Nephron (organoid): ENCODE results near the gene ANGPTL3.
"Not testable (repeated sequence)": the region's sequence is repeated elsewhere in the genome, so short reads cannot be mapped to it uniquely, and the experiment has no call there.

Experiments
- H3K27ac Mint-ChIP-seq, 3 experiments: 2 replicates each; pipeline ENCODE4 v1.8.0; 2020; ENCODE audit warnings: mixed read lengths in 3 of 3, mild to moderate bottlenecking in 2 of 3, moderate library complexity in 1 of 3
- H3K27me3 Mint-ChIP-seq: 2 replicates; pipeline ENCODE4 v1.8.0; 2021; ENCODE audit warnings: low read depth, mild to moderate bottlenecking, moderate library complexity, mixed read lengths
- H3K36me3 Mint-ChIP-seq: 2 replicates; pipeline ENCODE4 v1.8.0; 2020; ENCODE audit warnings: low read depth, mixed read lengths
- H3K4me1 Mint-ChIP-seq: 2 replicates; pipeline ENCODE4 v1.8.0; 2020; ENCODE audit warnings: mixed read lengths
- H3K4me3 Mint-ChIP-seq, 3 experiments: 2 replicates each; pipeline ENCODE4 v1.8.0; 2020; ENCODE audit warnings: mild to moderate bottlenecking in 3 of 3, mixed read lengths in 3 of 3, moderate library complexity in 2 of 3
- H3K9me3 Mint-ChIP-seq: 2 replicates; pipeline ENCODE4 v1.8.0; 2020; ENCODE audit warnings: mixed read lengths
- CTCF ChIP-seq, 3 experiments: fragments of 200-600 bp; sonication (generic); IDR thresholded peaks; one replicate each; pipeline ENCODE4 v1.5.0; 2021; ENCODE audit warnings: antibody characterized with exemption in 3 of 3; ENCODE audit not compliant: unreplicated experiment in 3 of 3

ANGPTL3 gene

GRCh38 chr1:62593825-62594394 is 3.4 kb upstream of the ANGPTL3 start:
- no peaks in the 10 kb centered on the region for H3K4me1 Mint-ChIP-seq

GRCh38 chr1:62595647-62596046 is 1.7 kb upstream of the ANGPTL3 start:
- Mint-ChIP-seq H3K27ac (no peak overlapping the region), H3K4me3 (no peak overlapping the region), H3K36me3 (peaks cover 10% of the 10 kb centered on the region), H3K9me3 (no peaks in the 10 kb centered on the region), H3K4me1 (no peaks in the 10 kb centered on the region), H3K27me3 (no peaks in the 10 kb centered on the region)
- no peak for TF ChIP-seq CTCF (IDR thresholded peaks at IDR 0.05; ENCODE audit: unreplicated experiment in 3 of 3)

More at GRCh38 chr1:62593825-62594394, 3.4 kb upstream of the ANGPTL3 start:
- Mint-ChIP-seq H3K36me3 (peaks cover 20% of the 10 kb centered on the region), H3K9me3 (no peaks in the 10 kb centered on the region), H3K4me3 (no peak overlapping the region), H3K27me3 (no peaks in the 10 kb centered on the region), H3K27ac (no peak overlapping the region)
- TF ChIP-seq CTCF (IDR thresholded peaks at IDR 0.05; ENCODE audit: unreplicated experiment in 3 of 3) = no peak

- Mint-ChIP-seq H3K36me3 (peaks cover 5% of the 10 kb centered on the region), H3K27ac (peak overlapping the region in 1 of 3 experiments; percentile 2), H3K4me1 (no peaks in the 10 kb centered on the region), H3K4me3 (no peak overlapping the region), H3K9me3 (no peaks in the 10 kb centered on the region), H3K27me3 (no peaks in the 10 kb centered on the region)
- no peak for TF ChIP-seq CTCF (IDR thresholded peaks at IDR 0.05; ENCODE audit: unreplicated experiment in 3 of 3)
These were observed 1.7 kb downstream of the ANGPTL3 start for GRCh38 chr1:62599044-62599443.

GRCh38 chr1:62601457-62601856 is 4.1 kb downstream of the ANGPTL3 start:
- peaks cover 5% of the 10 kb centered on the region for H3K36me3 Mint-ChIP-seq
- no peaks in the 10 kb centered on the region for H3K27me3 Mint-ChIP-seq
- TF ChIP-seq CTCF (IDR thresholded peaks at IDR 0.05; ENCODE audit: unreplicated experiment in 3 of 3) = no peak
- no peak overlapping the region for H3K27ac Mint-ChIP-seq
- H3K4me1 Mint-ChIP-seq = no peaks in the 10 kb centered on the region
- H3K9me3 Mint-ChIP-seq = no peaks in the 10 kb centered on the region
- no peak overlapping the region for H3K4me3 Mint-ChIP-seq

- no peak for TF ChIP-seq CTCF (IDR thresholded peaks at IDR 0.05; ENCODE audit: unreplicated experiment in 3 of 3)
- peaks cover 37% of the 10 kb centered on the region for H3K36me3 Mint-ChIP-seq
These were observed 11.6 kb downstream of the ANGPTL3 start for GRCh38 chr1:62608905-62609304.

DNA sequence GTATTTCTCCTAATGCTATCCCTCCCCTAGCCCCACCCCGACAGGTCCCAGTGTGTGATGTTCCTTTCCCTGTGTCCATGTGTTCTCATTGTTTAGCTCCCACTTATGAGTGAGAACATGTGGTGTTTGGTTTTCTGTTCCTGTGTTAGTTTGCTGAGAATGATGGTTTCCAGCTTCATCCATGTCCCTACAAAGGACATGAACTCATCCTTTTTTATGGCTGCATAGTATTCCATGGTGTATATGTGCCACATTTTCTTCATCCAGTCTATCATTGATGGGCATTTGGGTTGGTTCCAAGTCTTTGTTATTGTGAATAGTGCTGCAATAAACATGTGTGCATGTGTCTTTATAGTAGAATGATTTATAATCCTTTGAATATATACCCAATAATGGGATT is 13.3 kb downstream of the ANGPTL3 start:
- H3K27ac Mint-ChIP-seq, H3K27me3 Mint-ChIP-seq, H3K4me1 Mint-ChIP-seq, H3K9me3 Mint-ChIP-seq, H3K4me3 Mint-ChIP-seq: not testable (repeated sequence)
- H3K36me3 Mint-ChIP-seq = peaks cover 37% of the 10 kb centered on the region

More at GRCh38 chr1:62608905-62609304, 11.6 kb downstream of the ANGPTL3 start:
- Mint-ChIP-seq H3K27ac (no peak overlapping the region), H3K4me3 (no peak overlapping the region), H3K9me3 (no peaks in the 10 kb centered on the region), H3K4me1 (no peaks in the 10 kb centered on the region), H3K27me3 (no peaks in the 10 kb centered on the region)
